HG03064 (cell line): Measurements from ENCODE around the gene SEC11C.
A peak's percentile ranks its signal among the peaks of the same experiment; 100 is the strongest.
"Not testable (repeated sequence)": the region's sequence is repeated elsewhere in the genome, so short reads cannot be mapped to it uniquely, and the experiment has no call there.

ENCODE experiments used
- ATAC-seq: cut with Tn5 transposase; IDR thresholded peaks from one replicate; pipeline ENCODE4 v1.9.1; 2021; ENCODE audit warnings: low read depth; ENCODE audit not compliant: unreplicated experiment

SEC11C gene

DNA sequence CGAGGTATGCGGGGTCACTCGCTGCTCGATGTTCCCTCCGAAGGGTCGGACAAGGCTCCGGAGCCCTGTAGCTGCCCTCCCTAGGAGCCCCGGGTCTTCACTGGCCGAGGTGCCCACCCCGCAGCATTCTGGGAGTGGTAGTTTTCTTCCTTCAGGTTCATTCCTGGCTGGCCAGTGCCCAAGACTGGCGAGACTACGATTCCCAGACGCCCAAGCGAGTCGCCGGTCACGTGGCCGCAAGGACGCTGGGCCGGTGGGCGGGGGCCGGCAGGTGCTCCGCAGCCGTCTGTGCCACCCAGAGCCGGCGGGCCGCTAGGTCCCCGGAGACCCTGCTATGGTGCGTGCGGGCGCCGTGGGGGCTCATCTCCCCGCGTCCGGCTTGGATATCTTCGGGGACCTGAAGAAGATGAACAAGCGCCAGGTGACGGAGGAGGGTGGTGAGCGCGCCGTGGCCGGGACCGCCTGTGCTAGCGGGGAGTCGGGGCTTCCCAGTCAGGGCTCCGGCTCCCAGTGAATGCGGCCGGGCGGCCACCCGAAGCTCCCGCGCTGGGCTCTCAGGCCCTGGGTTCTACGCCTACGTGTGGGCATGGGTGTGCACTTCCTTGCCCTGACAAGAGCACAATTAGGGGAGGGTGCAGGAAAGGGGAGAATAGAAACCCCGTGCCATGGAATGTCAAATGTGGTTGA lies at the start of gene SEC11C:
SEC11C (plus strand) TSS at position 270 of the 687 bp plus-strand sequence; CDS start at position 335, 65 bp downstream.
- peak; percentile 73 for ATAC-seq

- no peak for ATAC-seq
Measured at GRCh38 chr18:59090966-59091603, 48.6 kb upstream of the SEC11C start.

DNA sequence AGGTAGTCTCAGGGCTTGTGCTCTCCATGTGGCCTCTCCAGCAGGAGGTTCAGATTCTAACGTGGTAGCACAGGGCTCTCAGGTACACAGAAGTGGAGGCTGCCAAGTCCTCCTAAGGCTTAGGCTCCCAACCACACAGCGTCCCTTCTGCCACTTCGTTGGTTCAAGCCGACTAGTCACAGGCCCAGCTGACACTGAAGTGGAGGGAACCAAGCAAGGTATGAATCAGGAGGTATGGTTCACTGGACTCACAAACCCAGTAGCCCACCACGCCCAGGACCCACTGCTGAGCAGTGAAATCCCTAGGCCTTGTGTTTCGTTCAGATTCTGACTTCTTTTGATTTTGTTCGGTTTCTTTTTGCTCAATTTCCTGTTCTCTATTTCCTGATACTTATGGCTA lies 46.0 kb upstream of the SEC11C start:
- ATAC-seq, result no peak

DNA sequence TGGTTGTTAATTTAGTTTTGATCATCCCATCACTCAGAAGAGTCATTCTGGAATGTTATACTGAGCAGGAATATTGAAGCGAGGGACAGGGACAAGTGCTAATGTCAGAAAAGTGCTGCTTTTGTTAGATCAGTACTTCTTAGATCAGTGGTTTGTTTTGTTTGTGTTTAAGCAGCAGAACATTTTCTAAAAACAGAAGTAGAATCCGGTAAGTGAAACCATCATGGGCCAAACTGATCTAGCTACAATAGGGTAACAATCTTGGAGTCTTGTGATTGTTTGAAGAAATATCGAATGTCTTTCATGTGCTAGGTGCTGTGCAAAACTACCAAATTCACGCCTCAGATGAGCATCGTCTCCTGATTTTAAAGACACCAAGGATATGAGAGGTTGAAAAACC lies 45.1 kb upstream of the SEC11C start:
- ATAC-seq, result no peak

GRCh38 chr18:59096098-59096789 lies 43.4 kb upstream of the SEC11C start:
- no peak for ATAC-seq

DNA sequence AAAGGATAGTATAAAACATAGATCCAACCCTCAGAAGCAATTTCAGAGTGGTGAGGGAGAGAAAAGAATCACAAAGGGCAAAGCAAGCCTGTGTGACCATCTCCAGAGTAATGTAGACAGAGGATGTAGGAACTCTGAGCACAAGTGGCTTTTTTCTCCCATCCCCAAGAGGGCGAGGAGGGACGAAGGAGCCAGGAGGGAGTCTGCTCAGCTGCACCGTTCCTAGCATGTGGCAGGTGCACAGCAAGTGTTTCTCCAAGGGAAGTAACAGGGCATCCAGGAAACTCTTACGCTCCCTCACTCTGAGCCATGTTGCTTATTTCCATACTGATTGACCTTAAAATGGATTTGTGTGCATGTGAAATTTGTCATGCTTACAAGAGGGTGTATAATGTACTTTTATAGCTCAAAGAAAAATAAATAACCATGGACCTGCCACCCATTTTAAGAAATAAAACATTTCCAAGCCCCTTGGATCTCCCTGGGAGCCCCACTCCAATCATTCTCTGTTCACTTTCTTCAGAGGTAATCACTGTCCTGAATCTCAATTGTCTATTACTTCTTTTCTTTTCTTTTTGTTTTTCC lies 37.8 kb upstream of the SEC11C start:
- no peak for ATAC-seq

DNA sequence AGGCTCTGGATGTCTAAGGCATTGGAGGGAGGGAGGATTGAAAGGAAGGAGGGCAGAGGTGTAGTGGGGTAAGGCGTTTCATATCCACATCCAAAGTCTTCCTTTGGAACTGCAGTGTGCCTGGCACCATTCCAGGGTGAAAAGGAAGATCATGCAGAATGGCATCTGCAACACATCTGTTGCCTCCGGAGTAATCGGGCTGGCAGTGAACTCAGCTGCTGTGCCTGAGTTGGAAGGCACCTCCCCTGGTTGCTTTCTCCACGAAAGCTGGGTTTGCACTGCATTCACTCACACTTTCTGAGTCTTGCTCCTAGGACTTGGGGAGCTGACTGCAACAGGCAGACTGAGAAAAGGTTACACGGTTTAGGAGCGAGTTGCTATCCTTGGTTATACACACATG lies 30.3 kb upstream of the SEC11C start:
- no peak for ATAC-seq

- ATAC-seq, result no peak
Measured at GRCh38 chr18:59114160-59114559, 25.5 kb upstream of the SEC11C start.

DNA sequence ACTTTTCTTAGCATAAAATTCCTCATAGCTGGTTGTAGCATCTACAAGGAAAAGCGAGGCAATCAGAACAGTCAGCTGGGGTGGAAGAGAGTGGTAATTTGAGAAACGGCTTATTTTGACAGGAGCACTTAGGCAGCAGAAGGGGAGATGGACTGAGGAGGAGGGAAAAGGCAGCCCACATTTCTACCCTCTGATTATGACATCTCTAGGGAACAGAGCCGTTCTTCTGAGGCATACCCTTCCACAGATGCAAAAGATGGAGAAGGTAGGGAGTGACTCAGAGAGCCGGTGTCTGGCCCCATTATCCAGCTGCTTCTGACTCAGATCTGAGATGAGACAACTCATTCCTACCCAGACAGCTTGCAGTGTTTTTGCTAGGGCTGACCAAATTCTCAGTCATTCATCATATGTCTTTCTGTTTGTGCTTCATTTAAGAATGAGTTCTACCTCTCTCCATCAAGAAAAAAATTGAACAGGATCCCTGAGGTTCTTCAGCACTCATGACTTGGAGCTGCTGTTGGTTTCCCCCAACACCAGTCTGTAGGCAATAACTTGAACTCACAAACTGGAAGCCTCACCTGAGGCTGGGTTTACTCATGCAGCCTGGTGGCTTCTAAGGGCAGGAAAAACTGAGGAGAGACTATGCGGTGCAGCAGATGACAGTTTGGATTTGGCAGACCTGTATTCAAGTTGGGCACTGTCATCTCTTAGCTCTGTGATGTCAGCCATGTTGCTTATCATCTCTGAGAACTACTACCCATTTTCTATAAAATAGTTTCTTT lies 15.9 kb upstream of the SEC11C start:
- ATAC-seq, result no peak

GRCh38 chr18:59124370-59124704 lies 15.3 kb upstream of the SEC11C start:
- no peak for ATAC-seq

DNA sequence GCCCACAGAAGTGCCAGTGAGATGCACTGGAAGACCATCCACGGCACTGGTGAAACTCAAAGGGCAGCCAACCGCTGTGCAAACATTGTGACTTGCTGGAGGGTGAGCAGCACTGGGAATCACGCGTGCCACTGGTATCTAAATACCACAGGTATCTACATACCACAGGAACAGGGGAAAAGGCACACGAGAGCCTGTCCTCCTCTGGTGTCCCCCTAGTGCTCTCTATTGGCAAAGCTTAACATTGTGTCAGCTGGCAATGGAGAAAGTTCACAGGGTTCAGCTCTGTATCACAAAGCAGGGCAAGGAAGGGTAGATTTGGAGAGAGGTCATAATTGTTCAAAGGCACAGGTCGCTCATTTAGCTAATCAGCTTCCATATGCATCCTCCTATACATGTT lies 12.6 kb upstream of the SEC11C start:
- ATAC-seq, result no peak

DNA sequence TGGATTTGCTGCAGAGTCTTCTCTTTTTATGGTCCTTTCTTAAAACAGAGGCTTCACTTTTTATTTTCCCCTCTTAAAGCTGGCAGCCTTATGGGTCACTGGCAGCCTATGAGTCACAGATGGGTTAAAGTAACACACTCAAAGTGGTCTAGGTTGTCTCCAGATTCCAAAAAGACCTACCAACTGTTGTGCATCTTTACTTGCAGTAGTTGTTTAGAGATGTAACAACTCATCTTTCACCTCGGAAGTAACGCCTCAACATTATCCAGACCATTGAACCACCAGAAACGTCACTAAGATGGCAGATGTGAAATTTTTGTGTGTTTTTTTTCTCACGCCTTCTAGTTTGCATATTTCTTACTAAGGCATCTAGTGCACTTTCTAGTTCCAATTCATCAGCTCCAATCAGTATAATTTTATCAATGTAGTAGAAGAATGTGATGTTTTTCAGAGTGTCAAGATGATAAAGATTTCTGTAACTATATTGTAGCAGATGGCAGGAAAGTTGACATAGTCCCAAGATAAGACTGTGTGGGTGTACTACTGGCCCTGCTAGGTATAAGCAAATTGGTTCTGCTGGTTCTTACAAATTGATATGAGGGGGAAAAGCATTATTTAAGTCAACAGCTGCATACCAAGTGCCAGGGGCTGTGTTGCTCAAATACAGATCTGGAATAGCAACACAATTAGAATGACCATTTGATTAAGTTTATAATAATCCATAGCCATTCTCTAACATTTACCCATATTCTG lies 9.6 kb upstream of the SEC11C start:
- ATAC-seq, result no peak

GRCh38 chr18:59132810-59133465 lies 6.7 kb upstream of the SEC11C start:
- ATAC-seq, result no peak

DNA sequence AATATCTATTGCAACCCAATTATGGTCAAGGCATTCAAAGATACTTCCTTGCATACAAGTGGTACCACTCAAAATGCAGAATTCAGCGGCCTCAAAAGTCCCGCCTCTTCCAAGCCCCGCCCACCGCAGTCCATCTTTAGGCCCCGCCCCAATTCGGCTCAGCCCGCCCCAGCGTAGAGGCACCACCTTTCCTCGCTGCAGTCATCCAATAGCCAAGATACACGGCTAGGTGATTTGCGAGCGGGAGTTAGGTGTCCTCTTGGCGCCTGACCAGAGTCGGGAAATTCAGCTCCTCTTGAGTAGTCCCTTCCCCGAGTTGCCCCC lies 431 bp upstream of the SEC11C start:
- ATAC-seq, result peak; percentile 69

GRCh38 chr18:59140302-59140885 lies 710 bp downstream of the SEC11C start:
- ATAC-seq, result no peak

DNA sequence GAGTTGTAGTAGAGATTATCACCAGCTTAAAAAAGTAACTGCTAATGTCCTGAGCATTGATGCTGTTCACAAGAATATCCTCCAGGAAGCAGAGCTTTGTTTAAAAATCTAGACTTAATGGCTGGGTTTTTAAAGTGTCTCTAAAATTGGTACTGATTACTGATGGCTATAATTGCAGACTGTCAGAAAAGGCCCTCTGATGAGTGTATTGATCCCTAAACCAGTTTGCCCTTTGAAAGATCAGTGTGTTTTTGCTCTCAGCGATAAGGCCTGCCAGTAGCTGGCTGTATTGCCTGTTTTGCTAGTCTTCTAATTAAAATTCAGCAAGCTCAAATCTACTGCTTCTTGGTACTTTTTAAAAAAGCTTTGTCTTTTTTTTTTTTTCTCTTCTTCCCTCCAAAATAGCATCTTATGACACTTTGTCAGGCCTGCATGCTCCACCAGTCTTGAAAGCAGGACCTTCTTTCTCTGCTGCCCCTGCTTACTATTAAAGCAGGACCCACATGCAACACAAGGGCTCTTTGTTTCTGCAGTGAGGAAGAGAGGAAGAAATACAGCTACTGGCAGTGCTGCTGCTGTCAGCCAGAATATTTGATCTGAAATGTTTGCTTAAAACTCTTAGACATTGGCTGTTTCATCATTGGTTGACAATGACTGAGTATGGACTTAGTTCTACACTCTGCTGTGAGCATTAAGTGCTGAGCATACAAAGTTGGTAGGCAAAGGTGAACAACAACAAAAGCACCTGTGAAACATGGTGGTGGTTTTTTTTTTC lies 1.8 kb downstream of the SEC11C start:
- ATAC-seq, result no peak

DNA sequence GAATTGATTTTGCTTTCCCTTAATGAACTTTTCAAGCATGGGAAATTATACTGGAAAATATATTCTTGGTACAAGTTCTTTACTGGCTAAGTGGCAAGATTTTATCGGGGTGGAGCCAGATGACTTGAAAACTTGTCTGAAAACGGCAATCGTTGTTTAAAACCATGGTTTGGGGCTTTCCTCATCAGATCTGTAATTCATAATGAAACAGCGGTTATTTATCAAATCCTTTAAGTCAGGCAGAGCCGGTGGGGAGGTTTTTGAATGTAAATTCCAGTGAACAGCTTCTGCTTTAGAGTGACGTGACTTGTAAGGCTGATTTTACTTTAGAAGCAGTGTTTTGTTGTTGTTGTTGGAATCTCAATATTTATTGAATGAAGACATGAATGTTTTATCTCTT lies 2.6 kb downstream of the SEC11C start:
- ATAC-seq, result no peak

DNA sequence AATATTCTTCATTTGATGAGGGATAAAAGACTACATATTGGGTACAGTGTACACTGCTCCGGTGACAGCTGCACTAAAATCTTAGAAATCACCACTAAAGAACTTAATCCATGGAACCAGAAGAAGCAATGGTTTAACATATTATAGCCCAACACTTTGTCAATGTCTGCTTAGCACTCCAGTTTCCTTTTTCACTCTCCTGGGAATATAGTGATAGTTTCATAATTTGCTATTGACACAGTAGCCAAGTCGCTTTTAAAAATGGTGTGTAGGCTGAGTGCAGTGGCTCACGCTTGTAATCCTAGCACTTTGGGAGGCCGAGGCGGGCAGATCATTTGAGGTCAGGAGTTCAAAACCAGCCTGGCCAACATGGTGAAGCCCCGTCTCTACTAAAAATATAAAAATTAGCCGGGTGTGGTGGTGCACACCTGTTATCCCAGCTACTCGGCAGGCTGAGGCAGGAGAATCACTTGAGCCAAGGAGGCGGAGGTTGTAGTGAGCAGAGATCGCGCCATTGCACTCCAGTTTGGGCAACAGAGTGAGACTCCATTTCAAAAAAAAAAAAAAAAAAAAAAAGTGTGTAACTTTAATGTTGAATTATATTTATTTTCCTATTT lies 3.2 kb downstream of the SEC11C start:
- not testable (repeated sequence) for ATAC-seq
